Stimulated activated CD4-positive, alpha-beta T cell treated with anti-CD3 and anti-CD28 coated beads, TNF-alpha, amount 100 ng/mL, for 1 hour (primary cell): ENCODE results near the gene EYA4.

Experiments
- DNase-seq, 3 donors: peaks; one replicate each; pipeline ENCODE4 v3.0.0-alpha.2; 2020; ENCODE audit warnings: low read depth in 3 of 3, low spot score in 1 of 3

Gene EYA4

GRCh38 chr6:133288662-133289061 lies 47.5 kb downstream of the EYA4 start:
- DNase-seq = no peak

- no peak for DNase-seq
Observed at GRCh38 chr6:133289733-133290306, 48.7 kb downstream of the EYA4 start.

GRCh38 chr6:133290930-133291329 lies 49.8 kb downstream of the EYA4 start:
- DNase-seq = no peak

GRCh38 chr6:133291671-133292070 lies 50.5 kb downstream of the EYA4 start:
- no peak for DNase-seq

- no peak for DNase-seq
Observed at GRCh38 chr6:133297657-133298056, 56.5 kb downstream of the EYA4 start.

- DNase-seq = no peak
Observed at GRCh38 chr6:133298335-133298734, 57.2 kb downstream of the EYA4 start.

- no peak for DNase-seq
Observed at GRCh38 chr6:133298801-133299200, 57.6 kb downstream of the EYA4 start.

GRCh38 chr6:133300896-133301295 lies 59.7 kb downstream of the EYA4 start:
- no peak for DNase-seq

- DNase-seq = no peak
Observed at GRCh38 chr6:133301835-133302234, 60.7 kb downstream of the EYA4 start.

GRCh38 chr6:133306931-133307330 lies 65.8 kb downstream of the EYA4 start:
- DNase-seq = no peak

- no peak for DNase-seq
Observed at GRCh38 chr6:133309579-133309978, 68.4 kb downstream of the EYA4 start.

GRCh38 chr6:133312006-133312405 lies 70.8 kb downstream of the EYA4 start:
- no peak for DNase-seq

- DNase-seq = no peak
Observed at GRCh38 chr6:133313068-133313467, 71.9 kb downstream of the EYA4 start.

GRCh38 chr6:133314947-133315346 lies 73.8 kb downstream of the EYA4 start:
- no peak for DNase-seq

- DNase-seq = no peak
Observed at GRCh38 chr6:133315811-133316210, 74.7 kb downstream of the EYA4 start.

GRCh38 chr6:133317704-133318103 lies 76.5 kb downstream of the EYA4 start:
- DNase-seq = no peak

- no peak for DNase-seq
Observed at GRCh38 chr6:133326584-133326983, 85.4 kb downstream of the EYA4 start.

- no peak for DNase-seq
Observed at GRCh38 chr6:133333852-133334251, 92.7 kb downstream of the EYA4 start.

GRCh38 chr6:133337308-133337707 lies 96.2 kb downstream of the EYA4 start:
- no peak for DNase-seq

GRCh38 chr6:133339543-133340384 lies 98.6 kb downstream of the EYA4 start:
- DNase-seq = no peak

GRCh38 chr6:133340557-133340956 lies 99.4 kb downstream of the EYA4 start:
- DNase-seq = no peak

- DNase-seq = no peak
Observed at GRCh38 chr6:133341607-133342158, 100.5 kb downstream of the EYA4 start.
